NCI-H2196 (cell line): Measurements from ENCODE around the gene MARCHF4.

Experiments
- DNase-seq: peaks from one replicate; lab custom pipeline; 2025; ENCODE audit not compliant: unreplicated experiment; lab: John Stamatoyannopoulos, UW

MARCHF4 gene

GRCh38 chr2:216352653-216353270 is 19.5 kb downstream of the MARCHF4 start:
- no peak for DNase-seq

DNA sequence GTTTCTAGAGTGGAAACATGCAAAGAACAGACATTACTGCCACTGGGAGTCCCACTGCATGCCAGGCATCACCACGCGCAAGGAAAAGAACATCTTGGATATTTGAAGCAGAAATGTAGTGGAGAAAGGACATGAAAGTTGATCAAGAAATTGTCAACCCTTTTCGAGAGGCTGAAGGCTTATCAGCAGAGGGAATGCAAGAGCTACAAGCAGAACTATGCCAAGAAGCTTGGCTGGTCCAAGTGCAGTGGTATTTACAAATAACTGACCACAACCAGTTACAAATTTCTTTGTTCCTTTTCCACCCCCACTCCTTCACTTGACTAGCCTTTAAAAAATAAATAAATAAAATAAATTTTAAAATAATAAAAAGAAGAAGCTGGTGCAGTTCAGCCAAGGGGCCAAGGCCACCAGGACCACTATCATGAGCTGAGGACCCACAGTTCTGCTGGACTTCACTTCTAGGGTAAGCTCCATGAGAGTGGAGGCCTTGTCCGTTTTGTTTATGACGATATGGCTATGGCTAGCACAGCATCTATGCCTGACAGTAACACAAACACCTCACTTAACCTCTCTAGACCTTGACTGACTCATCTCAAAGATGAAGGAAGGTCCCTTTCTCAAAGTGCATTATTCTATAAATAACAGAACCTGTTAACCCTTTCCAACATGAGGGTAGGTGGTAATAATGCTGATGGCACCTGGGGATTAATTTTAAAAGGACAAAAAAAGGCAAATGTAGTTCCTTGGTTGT is 20.9 kb downstream of the MARCHF4 start:
- no peak for DNase-seq

DNA sequence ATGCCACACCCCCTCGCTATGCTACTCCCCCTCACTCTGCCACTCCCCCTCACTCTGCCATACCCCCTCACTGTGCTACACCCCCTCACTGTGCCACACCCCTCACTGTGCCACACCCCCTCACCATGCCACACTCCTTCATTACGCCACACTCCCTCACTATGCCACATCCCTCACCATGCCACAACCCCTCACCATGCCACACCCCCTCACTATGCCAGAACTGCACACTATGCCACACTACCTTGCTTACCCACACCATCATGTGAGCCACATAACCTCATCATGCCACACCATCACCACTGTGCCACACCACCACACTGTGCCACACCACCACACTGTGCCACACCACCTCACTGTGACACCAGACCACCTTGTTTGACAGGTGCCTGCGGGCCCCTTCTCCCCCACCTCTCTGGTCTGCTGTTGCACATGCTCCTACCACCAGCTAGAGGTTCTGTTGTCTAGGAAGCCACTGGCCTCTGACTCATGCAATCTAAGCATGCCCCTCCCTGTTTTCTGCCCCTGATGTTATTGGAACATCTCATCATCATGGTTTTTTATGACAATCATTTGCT is 22.0 kb downstream of the MARCHF4 start:
- peak; percentile 14 for DNase-seq

DNA sequence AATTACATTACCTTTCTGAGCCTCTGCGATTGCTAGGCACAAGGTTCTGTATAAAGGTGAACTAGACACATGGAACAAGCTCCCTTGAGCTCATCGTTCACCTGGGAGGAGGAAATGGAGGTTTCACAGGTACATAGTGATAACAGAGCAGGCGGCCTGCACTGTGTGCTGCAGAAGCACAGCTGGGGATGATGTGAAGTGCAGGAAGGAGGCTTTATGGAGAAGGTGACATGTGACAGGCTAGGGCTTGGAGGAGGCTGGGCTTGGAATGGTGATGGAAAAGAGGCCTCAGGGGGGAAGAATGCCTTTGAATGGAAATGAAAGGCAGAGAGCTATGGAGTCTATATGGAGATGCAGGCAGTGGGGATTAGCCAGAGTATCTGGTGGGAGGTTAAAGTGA is 22.9 kb downstream of the MARCHF4 start:
- DNase-seq: no peak

DNA sequence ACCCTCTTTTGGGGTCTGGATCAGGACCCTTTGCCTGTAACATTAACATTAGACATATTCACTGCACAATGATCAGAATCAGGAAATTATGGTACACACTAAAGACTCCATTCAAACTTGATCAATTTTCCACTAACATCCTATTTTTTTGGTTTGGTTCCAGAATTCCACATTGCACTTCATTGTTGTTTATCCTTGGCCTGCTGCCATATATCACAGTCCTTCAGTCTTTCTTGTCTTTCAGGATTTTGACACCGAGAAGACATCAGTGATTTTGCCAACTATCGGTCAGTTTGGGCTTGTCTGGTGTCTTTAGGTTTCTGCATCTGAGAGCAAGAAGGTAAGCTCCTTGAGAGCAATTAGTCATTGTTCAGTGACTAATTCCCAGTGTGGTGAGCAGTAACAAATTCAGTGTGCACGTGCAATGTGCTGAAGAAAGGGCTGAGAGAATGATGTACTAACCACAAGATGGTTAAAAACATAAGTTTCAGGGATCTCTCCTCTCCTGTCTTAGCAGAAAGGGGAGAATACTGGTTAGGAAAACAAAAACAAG is 23.5 kb downstream of the MARCHF4 start:
- no peak for DNase-seq

DNA sequence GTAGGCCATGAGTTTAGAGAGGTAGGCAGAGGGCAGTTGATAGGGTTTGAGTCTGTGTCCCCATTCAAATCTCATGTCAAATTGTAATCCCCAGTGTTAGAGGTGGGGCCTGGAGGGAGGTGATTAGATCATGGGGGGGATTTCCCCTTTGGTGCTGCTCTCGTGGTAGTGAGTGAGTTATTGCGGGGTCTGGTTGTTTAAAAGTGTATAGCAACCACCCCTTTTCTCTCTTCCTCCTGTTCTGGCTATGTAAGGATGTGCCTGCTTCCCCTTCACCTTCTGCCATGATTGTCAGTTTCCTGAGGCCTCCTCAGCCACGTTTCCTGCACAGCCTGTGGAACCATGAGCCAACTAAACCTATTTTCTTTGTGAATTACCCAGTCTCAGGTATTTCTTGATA is 25.5 kb downstream of the MARCHF4 start:
- no peak for DNase-seq

GRCh38 chr2:216345846-216346245 is 26.4 kb downstream of the MARCHF4 start:
- DNase-seq: no peak

DNA sequence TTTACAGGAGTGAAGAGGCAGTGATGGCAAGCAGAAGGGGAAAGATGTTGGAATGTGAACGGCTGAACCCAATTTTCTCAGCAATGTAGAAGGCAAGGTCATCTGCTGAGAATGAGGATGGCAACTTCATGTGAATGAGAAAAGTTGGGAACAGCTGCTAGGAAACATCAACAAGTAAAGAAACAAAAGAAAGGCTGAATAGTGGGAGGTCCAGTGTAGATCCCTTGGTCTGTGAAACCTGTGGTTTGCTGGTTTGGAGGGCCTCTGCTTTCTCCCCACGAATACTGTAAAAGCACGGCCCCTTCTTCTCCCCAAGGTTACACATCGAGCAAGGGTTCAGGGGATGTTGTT is 27.4 kb downstream of the MARCHF4 start:
- DNase-seq: no peak

- no peak for DNase-seq
Measured at GRCh38 chr2:216344206-216344949, 27.9 kb downstream of the MARCHF4 start.

GRCh38 chr2:216343221-216343980 is 28.9 kb downstream of the MARCHF4 start:
- no peak for DNase-seq

DNA sequence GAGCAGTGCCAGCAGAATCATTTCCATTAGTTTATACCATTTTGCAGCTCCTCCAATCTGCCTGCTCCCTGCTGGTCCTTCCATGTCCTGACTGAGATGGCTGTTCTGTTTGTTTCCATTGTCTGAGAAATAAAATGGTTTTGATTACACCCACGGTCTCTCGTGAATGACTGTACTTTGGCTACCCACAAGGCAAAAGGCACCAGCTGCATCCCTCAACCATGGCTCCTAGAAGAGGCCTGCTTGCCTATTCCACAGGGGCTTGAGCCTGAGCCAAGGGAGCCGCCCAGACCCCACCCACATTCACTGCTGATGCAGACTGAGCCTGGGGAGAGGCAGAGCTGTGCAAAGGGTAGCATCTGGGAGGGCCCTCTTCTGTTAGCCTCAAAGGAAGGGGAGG is 31.2 kb downstream of the MARCHF4 start:
- DNase-seq: no peak

GRCh38 chr2:216340280-216340631 is 32.0 kb downstream of the MARCHF4 start:
- no peak for DNase-seq

- DNase-seq: peak; percentile 17
Measured at GRCh38 chr2:216339456-216340279, 32.6 kb downstream of the MARCHF4 start.

DNA sequence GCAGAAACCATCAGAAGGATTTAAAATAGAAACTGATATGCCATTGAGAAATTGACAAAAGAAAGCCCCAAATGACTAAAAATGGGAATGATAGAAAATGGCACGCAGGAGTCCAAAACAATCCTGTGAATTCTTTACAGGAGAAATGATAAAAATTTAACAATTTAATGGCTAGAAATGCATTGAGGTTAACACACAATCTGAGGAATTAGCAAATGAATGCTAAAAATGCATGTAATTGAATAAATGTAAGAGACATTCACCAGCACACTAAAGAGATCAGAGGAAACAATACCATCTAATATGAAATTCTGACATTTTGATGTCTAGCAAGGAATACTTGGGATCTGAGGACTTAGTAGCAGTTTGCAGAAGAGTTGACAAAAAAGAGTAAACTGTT is 37.0 kb downstream of the MARCHF4 start:
- no peak for DNase-seq

DNA sequence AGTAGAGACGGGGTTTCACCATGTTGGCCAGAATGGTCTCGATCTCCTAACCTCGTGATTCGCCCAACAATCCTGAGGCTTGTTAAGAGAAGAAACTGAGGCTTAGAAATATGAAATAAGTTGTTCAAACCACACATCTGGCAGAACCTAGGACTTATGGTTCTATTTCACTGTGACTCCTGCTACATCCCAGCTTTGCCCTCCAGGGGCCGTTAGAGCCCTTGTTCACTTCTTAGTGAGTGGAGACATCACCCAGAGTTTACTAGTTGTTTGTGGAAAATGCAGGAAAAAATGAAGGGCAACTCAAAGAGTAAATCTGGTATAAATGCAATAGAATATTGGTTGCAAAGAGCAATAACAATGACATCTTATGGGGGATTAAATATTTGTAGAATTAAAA is 43.9 kb downstream of the MARCHF4 start:
- no peak for DNase-seq

- DNase-seq: no peak
Measured at GRCh38 chr2:216327447-216327935, 44.8 kb downstream of the MARCHF4 start.
